Right ventricle myocardium inferior (tissue), 1 donor: Measurements from ENCODE around the gene MAGEB16. TPM values are rescaled to one million over a fixed set of nuclear protein-coding genes. Genes with fewer than 3 reads are reported as not detected.

Source experiments
- ATAC-seq: fragments of 200-7000 bp; cut with Tn5 transposase; one replicate; pipeline ENCODE4 v1.9.1; 2020; ENCODE audit warnings: mild to moderate bottlenecking, moderate library complexity
- DNase-seq: peaks from one replicate; pipeline ENCODE4 v3.0.0; 2021; ENCODE audit errors: missing footprints
- intact Hi-C: fragments of 100-400 bp; cut with DNase I; formaldehyde crosslinking; loops from one replicate; pipeline ENCODE4 v1.11.0; 2022
- long read RNA-seq: library from polyadenylated mRNA; unstranded; transcript quantifications from one replicate; pipeline ENCODE4 v2.0.0, GENCODE V29; 2021
- total RNA-seq: library from RNA; stranded (reverse); fragmentation: NEBNext Ultra II Directional; extraction: Animal tissue kit (Norgen Biotek cat#: 25700); gene quantifications from one replicate; pipeline ENCODE4 v1.2.1, GENCODE V29; 2021
- donor health status: DM: no; HTN: yes; CAD: no; lungs with severe emphysema.

MAGEB16 gene
- not detected for total RNA-seq
- long read RNA-seq, result 0 reads

DNA sequence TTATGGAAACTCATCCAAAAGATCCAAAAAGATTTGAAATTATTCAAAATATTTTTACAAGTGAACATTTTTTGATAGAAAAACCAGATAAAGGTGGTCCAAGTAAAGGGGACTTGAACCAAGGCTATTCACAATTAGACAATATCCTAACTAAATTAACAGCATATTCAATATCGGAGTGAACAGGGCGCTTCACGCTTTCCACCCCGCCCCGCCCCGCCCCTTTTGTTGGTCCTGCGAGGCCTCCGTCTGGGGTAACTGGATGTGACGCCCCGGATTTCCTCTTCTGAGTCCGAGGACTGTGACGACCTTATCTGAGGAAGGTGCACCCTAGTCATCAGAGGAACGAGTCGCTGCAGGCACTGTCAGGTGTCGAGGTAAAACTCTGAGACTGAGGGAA lies at the start of gene MAGEB16:
Gene MAGEB16, plus strand, starts transcription at position 301 of the 400 bp plus-strand sequence. CDS start 3,855 bp downstream, outside the sequence.
- intact Hi-C loops, result no loop called here
- ATAC-seq, result no peak
- no peak for DNase-seq

DNA sequence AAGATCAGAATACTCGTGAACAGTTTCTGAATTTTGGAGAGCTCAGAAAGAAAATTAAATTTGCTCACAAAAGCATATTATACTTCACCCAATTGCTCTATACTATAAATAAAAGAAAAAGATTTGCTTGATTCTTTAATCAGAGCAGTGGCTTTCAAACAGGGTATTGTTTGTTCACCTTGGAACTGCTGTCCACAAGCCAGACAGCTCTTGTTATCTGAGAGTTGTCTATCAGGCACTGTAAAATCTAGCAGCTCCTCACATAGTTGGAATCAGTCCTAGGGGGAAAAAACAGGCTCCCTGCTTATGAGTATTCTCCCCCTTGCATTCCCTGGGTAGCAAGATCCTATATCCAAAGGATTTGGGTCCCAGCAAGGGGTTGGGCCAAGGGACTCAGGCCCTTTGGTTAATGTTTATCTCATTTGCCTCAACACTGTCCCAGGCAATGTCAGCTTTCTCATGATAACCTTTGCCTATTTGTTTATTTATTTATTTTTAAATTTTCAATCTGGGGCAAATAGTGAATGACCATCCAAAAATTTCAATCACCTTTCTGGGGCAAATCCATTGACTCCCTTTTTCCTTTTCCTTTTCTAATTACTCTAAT lies 24.1 kb upstream of the MAGEB16 start:
- intact Hi-C loops, result no loop called here
- no peak for ATAC-seq
- no peak for DNase-seq

DNA sequence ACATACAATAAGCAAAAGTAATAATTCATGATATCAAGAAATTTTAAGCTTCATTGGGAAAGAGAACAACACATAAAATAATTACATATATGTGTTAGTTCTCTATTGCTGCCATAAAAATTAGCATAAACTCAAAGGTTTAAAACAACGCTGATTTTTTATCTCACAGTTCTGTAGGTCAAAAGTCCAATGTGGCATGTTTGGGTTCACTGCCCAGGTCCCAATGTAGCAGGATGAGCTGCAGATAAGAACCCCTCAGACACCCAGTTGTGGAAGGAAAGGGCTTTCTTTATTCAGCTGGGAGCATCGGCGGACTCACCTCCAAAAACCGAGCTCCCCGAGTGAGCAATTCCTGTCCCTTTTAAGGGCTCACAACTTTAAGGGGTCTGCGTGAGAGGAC lies 13.1 kb upstream of the MAGEB16 start:
- no peak for ATAC-seq
- intact Hi-C loops, result no loop called here
- DNase-seq, result no peak

DNA sequence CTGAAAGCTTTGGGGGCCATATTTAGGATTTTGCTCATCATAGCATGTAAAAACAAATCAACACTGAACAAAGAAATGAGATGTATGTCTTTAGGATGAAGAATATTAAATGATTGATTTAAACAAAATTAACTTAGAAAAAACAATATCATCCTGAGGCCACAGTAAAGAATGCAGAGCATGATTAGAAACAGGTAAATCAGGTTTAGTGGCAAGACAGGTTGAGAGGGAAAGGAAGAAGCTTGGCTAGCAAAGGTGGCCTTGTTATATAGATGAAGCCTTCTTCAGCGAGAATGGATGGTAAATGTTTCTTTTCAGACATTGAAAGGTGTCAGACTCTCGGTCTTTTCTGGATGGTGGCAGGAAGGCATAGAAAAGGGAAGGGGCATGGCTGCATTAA lies 11.9 kb upstream of the MAGEB16 start:
- intact Hi-C loops, result no loop called here
- no peak for DNase-seq
- ATAC-seq, result no peak

DNA sequence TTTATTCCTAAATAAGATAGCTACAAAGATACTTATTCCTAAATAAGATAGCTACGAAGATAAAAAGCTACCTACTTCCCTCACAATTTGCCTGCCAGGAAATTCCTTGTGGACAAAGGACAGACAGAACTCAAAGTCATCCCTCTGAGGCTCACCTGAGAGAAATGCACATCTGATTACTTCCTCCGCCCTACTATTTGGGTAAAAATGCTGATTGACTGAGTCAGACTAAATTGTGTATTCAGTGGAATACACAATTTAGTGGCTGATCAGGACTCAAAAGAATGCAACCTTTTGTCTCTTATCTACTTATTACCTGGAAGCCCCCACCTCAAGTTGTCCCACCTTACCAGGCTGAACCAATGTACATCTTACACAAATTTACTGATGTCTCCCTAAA lies 10.3 kb upstream of the MAGEB16 start:
- DNase-seq, result no peak
- no peak for ATAC-seq

DNA sequence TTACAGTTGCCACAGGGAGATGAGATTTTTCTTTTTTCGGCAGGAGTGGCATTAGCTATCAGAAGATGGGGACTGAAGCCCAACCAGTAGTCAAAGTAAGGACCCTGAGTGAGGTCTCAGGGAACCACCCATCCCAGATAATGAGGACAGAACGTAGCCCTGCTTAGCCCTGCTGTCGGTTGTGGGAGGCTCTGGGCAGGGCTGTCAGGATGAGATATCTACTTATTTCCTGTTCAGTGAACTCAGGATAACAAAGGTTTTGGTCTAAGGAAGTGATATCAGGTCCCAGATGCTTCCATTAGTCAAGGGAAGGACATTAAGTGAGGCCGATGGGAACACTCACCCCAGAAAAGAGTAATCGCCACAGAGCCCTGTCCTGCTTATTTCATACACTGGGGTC lies 2.3 kb downstream of the MAGEB16 start:
- intact Hi-C loops, result no loop called here
- no peak for ATAC-seq
- no peak for DNase-seq

More for the DNA sequence above, 10.3 kb upstream of the MAGEB16 start:
- intact Hi-C loops, result no loop called here

DNA sequence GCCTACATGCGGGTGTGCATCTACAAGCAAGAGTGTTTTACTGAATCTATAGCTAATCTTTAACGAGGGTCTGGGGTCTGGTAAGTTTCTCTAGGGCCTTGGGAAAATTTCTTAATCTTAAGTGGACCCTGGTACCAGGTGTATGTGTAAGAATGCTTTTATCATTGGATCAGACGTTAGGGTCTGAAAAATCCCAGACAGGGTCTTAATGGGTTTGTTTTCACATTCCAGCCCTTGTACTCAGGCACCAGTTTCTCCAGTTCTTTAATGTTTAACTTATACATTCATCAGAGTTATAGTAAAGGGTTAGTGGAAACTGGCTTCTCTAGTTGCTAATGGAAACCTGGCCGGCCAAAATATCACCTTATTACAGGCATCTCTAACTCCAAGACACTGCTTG lies 11.6 kb downstream of the MAGEB16 start:
- DNase-seq (no peak), ATAC-seq (no peak)
- intact Hi-C loops, result no loop called here

DNA sequence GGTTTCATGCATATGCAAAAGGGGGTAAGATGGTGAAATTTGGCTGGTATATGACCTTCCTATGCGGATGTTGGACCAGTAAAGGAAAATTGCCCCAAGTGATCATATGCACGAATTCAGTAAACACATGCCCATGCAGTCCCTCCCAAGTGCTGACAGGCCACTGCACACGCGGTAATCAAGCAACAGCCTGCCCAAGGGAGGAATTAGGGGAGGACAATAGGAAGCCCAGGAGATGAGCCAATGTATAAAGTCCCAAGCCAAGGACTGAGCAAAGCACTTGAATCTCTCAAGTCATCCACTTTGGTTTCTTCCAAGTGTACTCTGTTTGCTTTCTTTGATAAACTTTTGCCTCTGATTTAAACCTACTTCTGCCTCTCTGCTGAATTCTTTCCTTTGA lies 21.1 kb downstream of the MAGEB16 start:
- no peak for ATAC-seq
- intact Hi-C loops, result no loop called here
- no peak for DNase-seq

DNA sequence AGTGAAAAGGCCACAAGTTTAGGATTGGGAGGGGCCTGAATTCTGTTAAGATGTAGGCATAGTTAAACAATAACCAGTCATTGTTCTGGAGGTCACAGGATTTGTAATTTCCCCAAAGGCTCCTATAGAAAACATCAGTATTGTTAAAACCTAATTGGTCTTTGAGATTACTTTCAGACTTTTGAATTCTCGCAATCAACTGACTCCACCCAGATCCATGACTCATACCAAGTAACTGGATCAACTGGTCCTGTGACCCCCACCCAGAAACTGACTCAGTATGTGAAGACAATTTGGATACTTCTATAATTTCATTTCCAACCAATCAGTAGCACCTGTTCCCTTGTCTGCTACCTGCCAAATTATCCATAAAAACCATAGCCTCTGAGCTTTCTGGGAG lies 28.4 kb downstream of the MAGEB16 start:
- DNase-seq (no peak), ATAC-seq (no peak)
- intact Hi-C loops, result no loop called here

DNA sequence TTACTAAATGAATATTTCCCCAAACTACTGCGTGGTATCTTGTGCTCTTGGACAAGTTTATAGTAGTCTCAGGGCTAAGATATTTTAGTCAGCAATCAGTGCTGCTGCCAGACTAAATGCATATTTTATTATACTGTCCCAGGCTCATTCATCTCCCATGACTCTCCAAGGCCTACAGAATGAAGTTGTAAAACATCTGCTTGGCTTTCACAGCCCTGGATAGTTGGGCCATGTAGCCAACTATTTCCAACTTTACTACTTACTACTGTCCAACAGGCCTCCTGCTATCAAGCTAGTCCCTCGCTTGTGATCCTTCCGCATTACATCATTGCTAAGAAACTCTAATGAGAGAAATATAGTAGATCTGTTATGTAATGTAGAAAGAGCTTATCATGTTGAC lies 31.4 kb downstream of the MAGEB16 start:
- ATAC-seq (no peak), DNase-seq (no peak)
- intact Hi-C loops, result no loop called here

DNA sequence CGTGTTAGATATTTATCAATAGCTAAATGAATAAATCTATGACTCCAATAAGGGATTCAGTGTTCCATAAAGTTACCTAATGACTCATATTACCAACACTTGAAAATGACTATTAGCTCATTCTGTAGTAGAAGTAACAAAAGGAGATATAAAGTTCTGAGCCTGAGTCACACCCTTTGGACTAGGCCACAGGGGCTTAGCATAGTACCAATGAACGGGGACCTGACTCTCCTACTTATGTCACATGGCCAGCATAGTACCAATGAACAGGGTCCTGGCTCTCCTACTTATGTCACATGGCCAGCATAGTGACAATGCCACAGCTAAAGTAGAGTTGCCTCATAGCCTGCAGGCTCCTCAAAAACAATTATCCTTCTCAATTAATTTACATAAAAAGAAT lies 43.7 kb downstream of the MAGEB16 start:
- intact Hi-C loops, result no loop called here
- ATAC-seq (no peak), DNase-seq (no peak)

DNA sequence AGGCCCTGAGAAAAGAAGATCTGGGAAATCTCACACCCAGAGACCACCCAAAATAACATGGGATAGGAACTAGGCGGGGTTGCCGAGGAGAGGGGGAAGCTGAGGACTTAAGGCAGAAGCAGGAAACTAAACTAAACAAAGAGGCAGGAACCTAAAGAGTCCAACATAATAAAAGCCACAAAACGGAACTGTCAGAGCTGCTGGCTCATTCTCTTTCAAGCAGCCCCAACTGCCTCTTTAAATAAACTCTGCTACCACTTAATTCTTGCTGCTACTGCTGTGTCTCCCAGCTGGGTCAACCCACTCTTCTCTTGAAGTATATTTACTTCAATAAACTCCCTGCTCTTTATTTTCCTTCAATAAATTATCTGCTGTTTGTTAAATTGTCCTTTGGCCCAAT lies 44.5 kb downstream of the MAGEB16 start:
- intact Hi-C loops, result no loop called here
- no peak for DNase-seq
- no peak for ATAC-seq

DNA sequence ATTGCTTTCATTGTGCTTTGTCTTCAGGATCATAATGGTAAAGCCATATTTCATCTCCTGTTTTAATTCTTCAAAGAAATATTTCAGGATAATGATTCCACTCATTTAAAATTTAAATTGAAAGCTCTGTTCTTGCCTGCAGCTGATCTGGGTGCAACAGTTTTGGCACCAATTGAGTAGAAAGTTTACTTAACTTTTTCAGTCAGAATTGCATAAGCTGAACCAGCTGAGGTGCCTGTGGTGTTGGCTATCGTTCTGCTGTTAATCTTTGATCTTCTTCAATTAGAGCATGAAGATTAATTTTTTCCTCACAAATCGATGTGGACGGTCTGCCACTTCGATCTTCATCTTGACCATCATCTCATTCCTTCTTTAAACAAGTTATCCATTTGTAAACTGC lies 49.6 kb downstream of the MAGEB16 start:
- intact Hi-C loops, result no loop called here
- no peak for DNase-seq
- ATAC-seq, result no peak

Other genes with a start within 250 kb of the MAGEB16 start
- not detected for gene CFAP47, start 121.4 kb downstream of the MAGEB16 start, total RNA-seq